Prostate gland (tissue), 2 donors: ENCODE results near the gene PCMTD2.

Experiments
- POLR2A ChIP-seq: fragments of 450-650 bp; IDR thresholded peaks from one replicate; pipeline ENCODE4 v1.6.1; 2016; ENCODE audit warnings: antibody characterized with exemption, mild to moderate bottlenecking
- POLR2AphosphoS5 ChIP-seq: sonication (generic); formaldehyde crosslinking; IDR thresholded peaks from one replicate; pipeline ENCODE4 v1.6.1; 2017; ENCODE audit warnings: antibody characterized with exemption
- TF ChIP-seq, protein P1 (sequence below), 4 experiments: fragments of 200-600 bp in 2 of 4; fragments of 450-650 bp in 2 of 4; sonication (generic) in 2 of 4; IDR thresholded peaks; 1 replicate in 3 of 4; 2 replicates in 1 of 4; pipeline ENCODE4 v1.5.1; 2016 to 2019; ENCODE audit warnings: antibody characterized with exemption in 4 of 4, mild to moderate bottlenecking in 2 of 4, moderate library complexity in 2 of 4

- TF ChIP-seq POLR2A (no peak), POLR2AphosphoS5 (no peak)
- TF ChIP-seq, protein P1, sequence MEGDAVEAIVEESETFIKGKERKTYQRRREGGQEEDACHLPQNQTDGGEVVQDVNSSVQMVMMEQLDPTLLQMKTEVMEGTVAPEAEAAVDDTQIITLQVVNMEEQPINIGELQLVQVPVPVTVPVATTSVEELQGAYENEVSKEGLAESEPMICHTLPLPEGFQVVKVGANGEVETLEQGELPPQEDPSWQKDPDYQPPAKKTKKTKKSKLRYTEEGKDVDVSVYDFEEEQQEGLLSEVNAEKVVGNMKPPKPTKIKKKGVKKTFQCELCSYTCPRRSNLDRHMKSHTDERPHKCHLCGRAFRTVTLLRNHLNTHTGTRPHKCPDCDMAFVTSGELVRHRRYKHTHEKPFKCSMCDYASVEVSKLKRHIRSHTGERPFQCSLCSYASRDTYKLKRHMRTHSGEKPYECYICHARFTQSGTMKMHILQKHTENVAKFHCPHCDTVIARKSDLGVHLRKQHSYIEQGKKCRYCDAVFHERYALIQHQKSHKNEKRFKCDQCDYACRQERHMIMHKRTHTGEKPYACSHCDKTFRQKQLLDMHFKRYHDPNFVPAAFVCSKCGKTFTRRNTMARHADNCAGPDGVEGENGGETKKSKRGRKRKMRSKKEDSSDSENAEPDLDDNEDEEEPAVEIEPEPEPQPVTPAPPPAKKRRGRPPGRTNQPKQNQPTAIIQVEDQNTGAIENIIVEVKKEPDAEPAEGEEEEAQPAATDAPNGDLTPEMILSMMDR (IDR thresholded peaks at IDR 0.05) = no peak
These were observed 24.4 kb downstream of the PCMTD2 start for GRCh38 chr20:64279826-64280459.
